Measurements from ENCODE around the gene CFAP69. TPM values are rescaled to one million over a fixed set of nuclear protein-coding genes. Genes with fewer than 3 reads are reported as not detected.

Gene CFAP69
- total RNA-seq, 2 experiments from 2014 or later, result 0.25 to 0.31 TPM

DNA sequence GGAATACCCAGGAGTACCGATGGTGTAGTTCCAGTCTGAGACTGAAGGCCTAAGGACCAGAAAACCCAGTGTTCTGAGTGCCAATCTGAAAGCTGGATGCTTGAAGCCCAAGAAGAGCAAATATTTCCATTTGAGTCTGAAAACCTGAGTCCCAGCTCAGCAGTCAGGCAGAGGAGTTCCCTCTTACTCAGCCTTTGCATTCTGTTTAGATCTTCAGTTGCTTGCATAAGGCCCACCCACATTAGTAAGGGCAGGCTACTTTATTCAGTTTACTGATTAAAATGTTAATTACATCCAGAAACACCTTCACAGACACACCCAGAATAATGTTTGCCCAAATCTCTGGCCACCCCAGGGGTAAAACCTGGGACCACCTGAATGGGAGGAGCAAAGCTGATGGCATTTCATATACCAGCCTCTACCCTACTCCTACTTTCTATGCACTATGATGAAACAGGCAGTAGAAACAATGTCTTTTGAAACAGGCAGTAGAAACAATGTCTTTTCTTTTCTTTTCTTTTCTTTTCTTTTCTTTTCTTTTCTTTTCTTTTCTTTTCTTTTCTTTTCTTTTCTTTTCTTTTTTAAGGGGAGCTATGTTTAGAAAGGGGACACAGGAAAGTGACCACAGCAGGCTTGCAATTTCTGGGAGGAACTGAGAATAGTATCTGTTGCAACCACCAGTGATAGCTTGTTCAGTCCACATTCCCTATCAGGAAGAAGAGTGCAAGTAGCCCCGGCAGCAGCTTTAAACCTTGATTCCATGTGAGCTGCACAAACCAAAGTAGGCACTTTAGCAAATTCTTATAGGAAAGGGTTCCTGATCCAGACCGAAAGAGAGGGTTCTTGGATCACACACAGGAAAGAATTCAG lies 45.5 kb downstream of the CFAP69 start:
- peaks cover 6% of the 10 kb centered on the region for H3K9me3 Mint-ChIP-seq
- H3K4me3 Mint-ChIP-seq, result no peak overlapping the region
- intact Hi-C loops (cut with micrococcal nuclease), result no loop called here
- peaks cover 5% of the 10 kb centered on the region for H3K27me3 Mint-ChIP-seq (ENCODE audit: low read depth)
- H3K4me1 Mint-ChIP-seq (ENCODE audit: low read depth), result no peaks in the 10 kb centered on the region
- no peak for DNase-seq
- H3K27ac Mint-ChIP-seq, result no peak overlapping the region
- no peaks in the 10 kb centered on the region for H3K36me3 Mint-ChIP-seq (ENCODE audit: low read depth)
- CTCF ChIA-PET, result no interaction called here

DNA sequence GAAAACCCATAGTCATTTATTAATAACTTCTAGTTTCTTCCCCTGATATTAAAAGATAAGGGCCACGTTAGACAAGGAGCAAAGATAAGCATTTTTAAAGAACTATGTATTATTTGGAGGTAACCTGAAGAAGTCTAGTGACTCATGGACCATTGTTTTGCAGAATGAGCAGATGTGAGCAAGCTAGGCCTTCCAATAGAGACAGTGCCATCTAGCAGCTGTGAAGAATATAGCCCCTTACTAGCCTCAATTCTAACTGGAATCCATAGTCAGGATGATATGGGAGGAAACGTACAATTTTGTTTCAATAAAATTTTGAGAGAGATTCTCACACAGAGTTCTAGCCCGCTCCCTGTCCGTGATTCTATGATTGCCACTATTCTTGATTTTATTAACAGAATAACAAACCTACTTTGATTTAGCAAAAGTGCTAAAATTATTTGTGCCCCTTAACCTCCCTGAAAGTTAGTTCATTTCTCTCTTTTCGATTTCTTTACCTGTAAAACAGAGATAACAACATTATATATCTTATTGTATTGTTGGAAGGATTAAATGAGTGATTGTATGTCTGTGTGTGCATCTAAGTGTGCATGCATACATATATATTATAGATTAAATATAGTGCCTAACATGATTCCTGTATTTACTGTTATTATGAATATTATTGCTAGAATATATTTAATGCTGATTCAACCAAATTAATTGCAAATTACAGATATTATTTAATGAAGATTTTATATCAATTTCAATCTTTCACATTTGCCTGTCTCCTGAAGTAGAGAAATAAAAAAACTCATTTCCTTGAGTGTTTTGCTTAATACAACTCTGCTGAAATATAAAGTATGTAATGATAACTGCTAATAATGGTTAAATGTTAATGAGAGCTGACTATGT lies 53.4 kb downstream of the CFAP69 start:
- H3K9me3 Mint-ChIP-seq, result no peaks in the 10 kb centered on the region
- H3K27me3 Mint-ChIP-seq (ENCODE audit: low read depth), result peaks cover 2% of the 10 kb centered on the region
- no peaks in the 10 kb centered on the region for H3K36me3 Mint-ChIP-seq (ENCODE audit: low read depth)
- no peak for DNase-seq
- H3K4me3 Mint-ChIP-seq, result no peak overlapping the region
- H3K4me1 Mint-ChIP-seq (ENCODE audit: low read depth), result no peaks in the 10 kb centered on the region
- H3K27ac Mint-ChIP-seq, result no peak overlapping the region
- CTCF ChIA-PET, result interaction anchor here (0.6 to 1.6 kb wide), 4 partner anchors 18 to 130 kb away, joined by 3 to 5 read pairs (median 4); no protein-coding TSS in a partner anchor
- intact Hi-C loops (cut with micrococcal nuclease), result loop anchor here (1.0 to 5.0 kb wide), 3 partner anchors 36 to 144 kb away; partner anchors contain the start of gene STEAP1

DNA sequence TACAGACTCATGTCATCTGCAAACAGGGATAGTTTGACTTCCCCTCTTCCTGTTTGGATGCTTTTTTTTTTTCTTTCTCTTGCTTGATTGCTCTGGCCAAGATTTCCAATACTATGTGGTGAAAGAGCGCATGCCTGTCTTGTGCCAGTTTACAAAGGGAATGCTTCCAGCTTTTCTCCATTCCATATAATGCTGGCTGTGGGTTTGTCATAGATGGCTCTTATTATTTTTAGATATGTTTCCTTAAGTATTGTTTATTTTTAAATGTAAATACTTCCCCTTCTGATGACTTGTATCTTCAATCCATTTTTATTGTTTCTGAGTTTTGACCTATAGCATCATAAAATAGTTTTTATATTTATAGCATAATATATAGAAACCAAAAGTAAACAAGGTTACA lies 58.3 kb downstream of the CFAP69 start:
- H3K4me1 Mint-ChIP-seq (ENCODE audit: low read depth), result no peaks in the 10 kb centered on the region
- CTCF ChIA-PET, result interaction anchor here (1.2 kb wide), 1 partner anchor 11 kb away, joined by 3 read pairs; no protein-coding TSS in a partner anchor
- no peak overlapping the region for H3K4me3 Mint-ChIP-seq
- intact Hi-C loops (cut with micrococcal nuclease), result no loop called here
- no peak overlapping the region for H3K27ac Mint-ChIP-seq
- no peaks in the 10 kb centered on the region for H3K9me3 Mint-ChIP-seq
- no peaks in the 10 kb centered on the region for H3K36me3 Mint-ChIP-seq (ENCODE audit: low read depth)
- no peak for DNase-seq
- H3K27me3 Mint-ChIP-seq (ENCODE audit: low read depth), result peaks cover 2% of the 10 kb centered on the region

DNA sequence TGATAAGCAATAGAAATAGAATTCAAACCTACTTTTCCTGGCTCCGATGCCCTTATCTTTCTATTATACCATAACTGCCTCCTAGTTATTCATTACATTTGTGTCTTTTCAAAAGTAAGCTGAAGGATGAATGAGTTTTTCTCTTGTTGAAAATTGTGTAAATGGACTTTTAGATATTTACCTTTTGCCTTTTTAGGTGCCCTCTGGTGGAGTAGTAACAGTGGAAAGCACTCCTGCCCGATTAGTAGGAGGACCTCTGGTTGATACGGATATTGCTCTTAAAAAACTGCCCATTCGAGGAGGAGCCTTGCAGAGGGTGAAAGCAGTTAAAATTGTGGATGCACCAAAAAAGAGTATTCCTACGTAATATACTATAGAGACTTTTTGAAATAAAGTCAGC lies 64.9 kb downstream of the CFAP69 start:
- H3K27me3 Mint-ChIP-seq (ENCODE audit: low read depth), result peaks cover 5% of the 10 kb centered on the region

DNA sequence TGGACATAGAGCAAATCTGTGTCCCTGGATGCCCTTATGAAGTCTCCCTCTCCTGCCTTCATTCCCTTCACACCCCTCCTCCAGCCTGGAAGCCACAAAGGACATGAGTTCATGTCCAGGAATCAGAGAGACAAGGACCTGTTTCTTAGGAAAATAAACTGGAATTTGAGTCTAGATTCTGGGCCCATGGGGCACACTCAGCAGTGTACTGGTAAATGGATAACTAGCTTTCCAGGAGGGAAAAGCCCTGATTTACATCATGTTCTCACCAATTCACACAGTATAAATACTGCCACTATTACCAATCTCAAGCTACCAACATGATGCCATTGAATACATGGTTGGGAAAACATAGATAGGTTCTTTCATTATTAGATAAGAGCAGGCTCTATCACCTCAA lies 66.2 kb downstream of the CFAP69 start:
- no peak overlapping the region for H3K4me3 Mint-ChIP-seq
- no peaks in the 10 kb centered on the region for H3K9me3 Mint-ChIP-seq
- H3K27ac Mint-ChIP-seq, result no peak overlapping the region
- CTCF ChIA-PET, result interaction anchor here (0.5 to 5.8 kb wide), 2 partner anchors 33 to 117 kb away, joined by 5 to 37 read pairs; no protein-coding TSS in a partner anchor
- no peaks in the 10 kb centered on the region for H3K4me1 Mint-ChIP-seq (ENCODE audit: low read depth)
- no peaks in the 10 kb centered on the region for H3K36me3 Mint-ChIP-seq (ENCODE audit: low read depth)
- DNase-seq, result no peak
- intact Hi-C loops (cut with micrococcal nuclease), result no loop called here
- H3K27me3 Mint-ChIP-seq (ENCODE audit: low read depth), result peaks cover 10% of the 10 kb centered on the region

More for the DNA sequence above, 64.9 kb downstream of the CFAP69 start:
- no peaks in the 10 kb centered on the region for H3K36me3 Mint-ChIP-seq (ENCODE audit: low read depth)
- no peak for DNase-seq
- intact Hi-C loops (cut with micrococcal nuclease), result no loop called here
- CTCF ChIA-PET, result interaction anchor here (1.6 to 5.8 kb wide), 2 partner anchors 36 to 118 kb away, joined by 3 to 37 read pairs; no protein-coding TSS in a partner anchor
- no peak overlapping the region for H3K27ac Mint-ChIP-seq
- H3K4me1 Mint-ChIP-seq (ENCODE audit: low read depth), result no peaks in the 10 kb centered on the region
- H3K9me3 Mint-ChIP-seq, result no peaks in the 10 kb centered on the region
- H3K4me3 Mint-ChIP-seq, result no peak overlapping the region

DNA sequence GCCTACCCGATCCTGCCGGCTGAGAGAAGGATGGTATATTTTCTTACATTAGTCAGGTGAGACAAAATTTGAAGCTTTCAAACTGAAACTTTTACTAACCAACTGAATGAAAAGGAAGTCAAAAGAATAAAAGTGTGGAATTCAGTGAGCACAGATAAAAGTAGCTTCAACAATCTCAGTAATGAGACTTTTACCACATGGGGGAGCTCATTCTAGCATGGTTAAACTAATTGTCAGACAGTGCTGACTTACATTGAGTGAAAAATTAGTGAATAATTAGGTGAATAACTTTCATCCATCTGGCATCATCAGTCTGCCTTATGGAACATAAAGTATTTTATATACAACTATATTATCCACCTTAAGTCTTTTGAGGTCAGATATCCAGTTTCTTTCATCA lies 67.8 kb downstream of the CFAP69 start:
- no peak for DNase-seq
- H3K36me3 Mint-ChIP-seq (ENCODE audit: low read depth), result no peaks in the 10 kb centered on the region
- H3K27me3 Mint-ChIP-seq (ENCODE audit: low read depth), result peaks cover 15% of the 10 kb centered on the region
- intact Hi-C loops (cut with micrococcal nuclease), result loop anchor here (1.0 kb wide), 2 partner anchors 101 to 115 kb away; no protein-coding TSS in a partner anchor
- no peaks in the 10 kb centered on the region for H3K4me1 Mint-ChIP-seq (ENCODE audit: low read depth)
- H3K27ac Mint-ChIP-seq, result no peak overlapping the region
- CTCF ChIA-PET, result interaction anchor here (1.0 to 5.8 kb wide), 4 partner anchors 49 to 122 kb away, joined by 3 to 37 read pairs (median 4); no protein-coding TSS in a partner anchor
- no peak overlapping the region for H3K4me3 Mint-ChIP-seq
- H3K9me3 Mint-ChIP-seq, result no peaks in the 10 kb centered on the region

DNA sequence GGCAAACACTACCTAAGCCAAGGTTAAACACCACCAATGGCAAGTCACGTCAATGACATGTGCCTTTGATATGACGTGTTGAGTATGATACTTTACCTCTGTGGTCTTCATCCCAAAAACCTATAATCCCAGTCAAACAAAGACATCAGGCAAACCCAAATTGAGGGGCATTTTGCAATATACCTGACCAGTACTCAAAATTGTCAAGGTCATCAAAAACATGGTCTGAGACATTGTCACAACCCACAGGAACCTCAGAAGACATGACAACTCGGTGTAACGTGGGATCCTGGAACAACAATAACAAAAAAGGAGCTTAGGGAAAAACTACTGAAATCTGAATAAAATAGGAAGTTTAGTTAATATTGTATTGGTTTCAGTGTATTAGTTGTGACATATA lies 68.9 kb downstream of the CFAP69 start:
- Mint-ChIP-seq H3K9me3 (no peaks in the 10 kb centered on the region), H3K27me3 (ENCODE audit: low read depth) (peaks cover 17% of the 10 kb centered on the region), H3K4me1 (ENCODE audit: low read depth) (no peaks in the 10 kb centered on the region), H3K36me3 (ENCODE audit: low read depth) (no peaks in the 10 kb centered on the region), H3K27ac (no peak overlapping the region), H3K4me3 (no peak overlapping the region)
- intact Hi-C loops (cut with micrococcal nuclease), result no loop called here
- no peak for DNase-seq
- CTCF ChIA-PET, result interaction anchor here (1.9 to 5.8 kb wide), 2 partner anchors 106 to 114 kb away, joined by 4 to 37 read pairs; no protein-coding TSS in a partner anchor

DNA sequence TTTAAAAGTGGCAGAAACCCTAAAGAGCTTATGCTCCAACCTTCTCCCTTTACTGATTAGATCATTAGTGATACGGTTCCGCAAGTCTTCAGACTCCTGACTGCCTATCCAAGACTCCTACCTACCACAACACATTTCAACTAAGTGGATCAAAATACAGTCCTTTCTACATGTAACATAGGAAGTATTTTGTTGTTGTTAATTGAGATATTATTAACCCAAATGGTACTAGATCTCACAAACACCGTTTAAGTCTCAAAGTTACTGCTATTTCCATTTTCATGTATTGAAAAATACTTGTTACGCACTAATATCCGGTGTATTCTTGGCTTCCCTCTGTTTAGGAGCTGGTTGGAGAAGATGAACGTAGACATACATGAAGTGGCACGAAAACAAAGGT lies 75.0 kb downstream of the CFAP69 start:
- H3K27me3 Mint-ChIP-seq (ENCODE audit: low read depth), result peaks cover 48% of the 10 kb centered on the region
- CTCF ChIA-PET, result no interaction called here
- no peak for DNase-seq
- no peak overlapping the region for H3K27ac Mint-ChIP-seq
- H3K36me3 Mint-ChIP-seq (ENCODE audit: low read depth), result no peaks in the 10 kb centered on the region
- H3K4me3 Mint-ChIP-seq, result no peak overlapping the region
- H3K9me3 Mint-ChIP-seq, result no peaks in the 10 kb centered on the region
- intact Hi-C loops (cut with micrococcal nuclease), result no loop called here
- peaks cover 12% of the 10 kb centered on the region for H3K4me1 Mint-ChIP-seq (ENCODE audit: low read depth)

DNA sequence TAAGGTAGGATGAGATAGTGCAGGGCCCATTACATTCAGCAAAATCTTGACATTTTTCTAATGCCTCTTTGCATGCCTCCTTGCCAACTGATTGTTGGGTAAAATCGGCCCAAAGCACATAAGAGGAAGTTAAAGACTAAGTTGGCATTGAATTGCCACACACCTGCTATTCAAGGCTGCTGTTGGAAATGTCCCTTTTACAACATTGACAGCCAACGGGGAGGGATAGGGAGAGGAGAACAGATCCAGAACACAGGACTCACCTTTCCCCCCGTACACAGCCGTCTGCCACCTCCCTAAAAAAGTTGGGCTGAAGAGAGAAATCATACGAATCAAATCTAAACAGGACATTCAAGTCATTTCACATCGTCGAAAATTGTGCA lies 75.4 kb downstream of the CFAP69 start:
- Mint-ChIP-seq H3K36me3 (ENCODE audit: low read depth) (no peaks in the 10 kb centered on the region), H3K9me3 (no peaks in the 10 kb centered on the region), H3K27me3 (ENCODE audit: low read depth) (peaks cover 44% of the 10 kb centered on the region), H3K27ac (no peak overlapping the region), H3K4me3 (peak overlapping the region; percentile 20), H3K4me1 (ENCODE audit: low read depth) (peaks cover 12% of the 10 kb centered on the region)
- CTCF ChIA-PET, result interaction anchor here (1.4 kb wide), 1 partner anchor 106 kb away, joined by 4 read pairs; no protein-coding TSS in a partner anchor
- intact Hi-C loops (cut with micrococcal nuclease), result no loop called here
- no peak for DNase-seq

DNA sequence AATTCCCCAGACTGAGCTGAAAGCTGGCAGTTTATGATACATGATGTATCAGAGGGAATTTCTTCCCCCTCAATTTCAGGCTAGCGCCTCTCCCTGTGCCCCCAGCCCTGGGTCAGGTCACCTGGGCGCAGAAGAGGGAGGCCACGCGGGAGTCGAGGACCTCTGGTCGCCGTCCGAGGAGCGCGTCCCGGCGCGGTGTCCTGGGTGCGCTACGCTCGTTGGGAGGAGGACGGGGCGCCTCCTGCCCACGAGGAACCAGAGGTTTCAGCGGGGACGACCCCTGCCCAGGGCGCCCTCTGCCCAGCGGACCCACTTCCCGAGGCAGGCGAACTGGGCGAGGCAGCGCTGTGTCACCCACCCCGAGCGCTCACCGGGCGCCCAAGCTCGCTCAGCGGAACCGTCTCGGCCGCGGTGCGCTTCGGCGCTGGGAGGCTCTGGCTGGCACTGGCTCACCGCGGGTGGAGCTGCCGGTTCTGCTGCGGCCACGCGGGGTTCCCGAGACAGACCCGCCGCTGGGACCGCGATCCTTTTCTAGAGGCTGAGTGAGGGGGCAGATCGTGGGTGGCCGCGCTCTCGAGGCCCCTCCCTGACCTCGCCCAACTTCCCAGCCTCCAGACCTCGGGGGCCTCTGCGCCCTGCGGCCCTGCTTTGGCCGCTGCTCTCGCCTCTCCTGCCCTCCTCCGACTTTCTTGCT lies 76.0 kb downstream of the CFAP69 start, which contains the start of gene FAM237B:
Gene FAM237B (minus strand): TSS at position 504 of the 694 bp plus-strand sequence. CDS start 1,556 bp downstream, outside the sequence.
- CTCF ChIA-PET, result interaction anchor here (1.4 kb wide), 1 partner anchor 105 kb away, joined by 4 read pairs; no protein-coding TSS in a partner anchor
- Mint-ChIP-seq H3K4me1 (ENCODE audit: low read depth) (peaks cover 12% of the 10 kb centered on the region), H3K27ac (no peak within 1 kb of the TSS), H3K27me3 (ENCODE audit: low read depth) (peaks cover 44% of the 10 kb centered on the region), H3K36me3 (ENCODE audit: low read depth) (no peaks in the 10 kb centered on the region), H3K9me3 (no peaks in the 10 kb centered on the region), H3K4me3 (peak within 1 kb of the TSS; percentile 43)
- intact Hi-C loops (cut with micrococcal nuclease), result no loop called here
- no peak for DNase-seq

DNA sequence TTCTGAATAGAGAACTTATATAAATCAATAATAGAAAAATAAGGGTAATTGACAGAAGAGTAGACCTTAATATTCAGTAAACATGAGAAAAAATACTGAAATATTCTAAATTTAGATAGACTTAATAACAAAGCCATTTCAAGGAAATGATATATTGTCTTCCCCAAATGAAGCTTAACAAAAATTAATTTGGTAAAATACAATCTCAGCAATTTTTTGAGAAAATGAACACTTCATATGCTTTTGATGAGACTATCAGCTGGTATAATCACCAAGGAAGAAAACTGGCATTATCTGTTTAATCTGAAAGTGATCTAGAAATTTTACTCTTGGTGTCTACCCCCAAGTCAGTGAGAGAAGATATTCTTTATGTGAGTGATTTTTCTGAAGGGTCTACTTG lies 77.9 kb downstream of the CFAP69 start:
- intact Hi-C loops (cut with micrococcal nuclease), result no loop called here
- Mint-ChIP-seq H3K27me3 (ENCODE audit: low read depth) (peaks cover 40% of the 10 kb centered on the region), H3K9me3 (no peaks in the 10 kb centered on the region), H3K36me3 (ENCODE audit: low read depth) (no peaks in the 10 kb centered on the region), H3K4me3 (no peak overlapping the region), H3K27ac (no peak overlapping the region), H3K4me1 (ENCODE audit: low read depth) (peaks cover 12% of the 10 kb centered on the region)
- DNase-seq, result no peak
- CTCF ChIA-PET, result interaction anchor here (0.6 kb wide), 1 partner anchor 105 kb away, joined by 3 read pairs; no protein-coding TSS in a partner anchor

All from activated naive CD4-positive, alpha-beta T cell treated with anti-CD3 and anti-CD28 coated beads for 36 hours (primary cell).